HepG2 (cell line): Measurements from ENCODE around the gene SLC25A19. TPM values are rescaled to one million over a fixed set of nuclear protein-coding genes. Genes with fewer than 3 reads are reported as not detected.
A peak's percentile ranks its signal among the peaks of the same experiment; 100 is the strongest.

ENCODE experiments used
- CHD4 ChIP-seq: fragments of 200-600 bp; sonication (generic); IDR thresholded peaks from 2 replicates; pipeline ENCODE4 v1.7.0; 2017; ENCODE audit warnings: mild to moderate bottlenecking, low read length, borderline replicate concordance
- ELF1 ChIP-seq: sonication (generic); formaldehyde crosslinking; IDR thresholded peaks from 2 replicates; pipeline ENCODE4 v1.4.0; 2020; ENCODE audit warnings: missing genetic modification reagents
- KDM6A ChIP-seq: IDR thresholded peaks from 2 replicates; pipeline ENCODE4 v1.6.1; 2016; ENCODE audit warnings: low read depth
- NPAS2 ChIP-seq: sonication (generic); formaldehyde crosslinking; IDR thresholded peaks from 2 replicates; pipeline ENCODE4 v1.8.0; 2022; ENCODE audit warnings: mild to moderate bottlenecking, missing genetic modification reagents, borderline replicate concordance
- SIN3B ChIP-seq: fragments of 150-350 bp; IDR thresholded peaks from 2 replicates; pipeline ENCODE4 v1.6.1; 2014; ENCODE audit warnings: low read length
- STAG1 ChIP-seq: sonication (generic); formaldehyde crosslinking; IDR thresholded peaks from 2 replicates; pipeline ENCODE4 v1.4.0; 2020; ENCODE audit warnings: missing genetic modification reagents
- ZNF12 ChIP-seq: sonication (generic); formaldehyde crosslinking; IDR thresholded peaks from 2 replicates; pipeline ENCODE4 v1.5.0; 2020; ENCODE audit warnings: missing genetic modification reagents
- ZNF225 ChIP-seq: sonication (generic); formaldehyde crosslinking; IDR thresholded peaks from 2 replicates; pipeline ENCODE4 v1.4.0; 2020; ENCODE audit warnings: mild to moderate bottlenecking, missing genetic modification reagents
- ZNF879 ChIP-seq: sonication (generic); formaldehyde crosslinking; IDR thresholded peaks from 2 replicates; pipeline ENCODE4 v1.8.1; 2023; ENCODE audit warnings: missing genetic modification reagents
- polyA plus RNA-seq, 8 experiments: library from polyadenylated mRNA; depleted of rRNA in 3 of 8; stranded (reverse) in 7 of 8; unstranded in 1 of 8; fragments of >200 nt; fragmentation: Illumina TruSeq in 4 of 8; extraction: Trizol in 4 of 8; gene quantifications; 2 replicates each; pipeline versions ENCODE4 v1.2.1 to v1.2.3, GENCODE V29; 2011 to 2016; ENCODE audit warnings: low read depth in 4 of 8, missing spikeins in 1 of 8, mixed read lengths in 1 of 8; ENCODE audit not compliant: insufficient read depth in 1 of 8
- total RNA-seq, 5 experiments: library from RNA; depleted of rRNA; stranded (reverse); fragments of >200 nt; fragmentation: Illumina TruSeq; extraction: Trizol; gene quantifications; 2 replicates each; pipeline ENCODE4 v1.2.3, GENCODE V29; 2016; ENCODE audit warnings: low read depth in 1 of 5
- TF ChIP-seq, protein P1 (sequence below), 2 experiments: sonication (generic) in 1 of 2; formaldehyde crosslinking in 1 of 2; IDR thresholded peaks; 2 replicates each; pipeline versions ENCODE4 v1.6.1 to v1.9.0; 2014 to 2022; ENCODE audit warnings: antibody characterized with exemption in 1 of 2, borderline replicate concordance in 1 of 2, inconsistent platforms in 1 of 2, low read depth in 1 of 2, missing genetic modification reagents in 1 of 2
- TF ChIP-seq, protein P2 (sequence below): sonication (generic); formaldehyde crosslinking; IDR thresholded peaks from 2 replicates; pipeline ENCODE4 v1.5.1; 2020; ENCODE audit warnings: mild to moderate bottlenecking, missing genetic modification reagents, borderline replicate concordance
- TF ChIP-seq, protein P3 (sequence below): sonication (generic); formaldehyde crosslinking; IDR thresholded peaks from 2 replicates; pipeline ENCODE4 v1.5.0; 2020; ENCODE audit warnings: mild to moderate bottlenecking, missing genetic modification reagents, borderline replicate concordance

The SLC25A19 gene
- total and polyA plus RNA-seq, 2 of the 13 experiments (the other 11 are each of a cell fraction or from before 2014, with no cell fraction given) = 24.4 to 41.4 TPM

DNA sequence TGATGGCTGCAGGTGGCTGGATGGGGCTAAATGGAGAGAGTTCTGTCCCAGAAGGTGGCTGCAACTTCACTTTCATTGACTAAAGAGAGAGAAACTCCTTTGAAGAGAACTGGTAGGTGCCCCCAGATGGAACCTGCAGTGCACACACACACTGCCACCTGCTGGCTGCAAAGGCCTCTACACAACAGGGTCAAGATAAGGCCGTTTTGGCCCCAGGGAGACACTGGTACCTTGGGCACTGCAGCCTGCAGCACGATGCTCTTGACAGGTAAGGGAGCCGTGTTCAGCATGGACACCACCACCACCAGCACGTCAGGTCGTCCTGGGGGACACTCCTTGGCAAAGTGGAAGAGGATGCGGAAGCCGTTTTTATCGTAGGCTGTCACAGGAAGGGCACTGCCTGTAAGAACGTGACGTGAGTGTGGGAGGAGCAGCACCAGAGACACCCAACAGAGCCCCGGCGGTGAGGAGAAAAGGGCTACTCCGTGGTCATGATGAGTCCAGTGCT, 50.5 kb downstream of the SLC25A19 start (continued):
- TF ChIP-seq, protein P1, sequence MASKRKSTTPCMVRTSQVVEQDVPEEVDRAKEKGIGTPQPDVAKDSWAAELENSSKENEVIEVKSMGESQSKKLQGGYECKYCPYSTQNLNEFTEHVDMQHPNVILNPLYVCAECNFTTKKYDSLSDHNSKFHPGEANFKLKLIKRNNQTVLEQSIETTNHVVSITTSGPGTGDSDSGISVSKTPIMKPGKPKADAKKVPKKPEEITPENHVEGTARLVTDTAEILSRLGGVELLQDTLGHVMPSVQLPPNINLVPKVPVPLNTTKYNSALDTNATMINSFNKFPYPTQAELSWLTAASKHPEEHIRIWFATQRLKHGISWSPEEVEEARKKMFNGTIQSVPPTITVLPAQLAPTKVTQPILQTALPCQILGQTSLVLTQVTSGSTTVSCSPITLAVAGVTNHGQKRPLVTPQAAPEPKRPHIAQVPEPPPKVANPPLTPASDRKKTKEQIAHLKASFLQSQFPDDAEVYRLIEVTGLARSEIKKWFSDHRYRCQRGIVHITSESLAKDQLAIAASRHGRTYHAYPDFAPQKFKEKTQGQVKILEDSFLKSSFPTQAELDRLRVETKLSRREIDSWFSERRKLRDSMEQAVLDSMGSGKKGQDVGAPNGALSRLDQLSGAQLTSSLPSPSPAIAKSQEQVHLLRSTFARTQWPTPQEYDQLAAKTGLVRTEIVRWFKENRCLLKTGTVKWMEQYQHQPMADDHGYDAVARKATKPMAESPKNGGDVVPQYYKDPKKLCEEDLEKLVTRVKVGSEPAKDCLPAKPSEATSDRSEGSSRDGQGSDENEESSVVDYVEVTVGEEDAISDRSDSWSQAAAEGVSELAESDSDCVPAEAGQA (IDR thresholded peaks at IDR 0.05; ENCODE audit: low read depth) = no peak
- TF ChIP-seq, protein P1 (CRISPR knock-in tag; IDR thresholded peaks at IDR 0.05; ENCODE audit: borderline replicate concordance) = no peak
- no peak for TF ChIP-seq SIN3B
- TF ChIP-seq, protein P2, sequence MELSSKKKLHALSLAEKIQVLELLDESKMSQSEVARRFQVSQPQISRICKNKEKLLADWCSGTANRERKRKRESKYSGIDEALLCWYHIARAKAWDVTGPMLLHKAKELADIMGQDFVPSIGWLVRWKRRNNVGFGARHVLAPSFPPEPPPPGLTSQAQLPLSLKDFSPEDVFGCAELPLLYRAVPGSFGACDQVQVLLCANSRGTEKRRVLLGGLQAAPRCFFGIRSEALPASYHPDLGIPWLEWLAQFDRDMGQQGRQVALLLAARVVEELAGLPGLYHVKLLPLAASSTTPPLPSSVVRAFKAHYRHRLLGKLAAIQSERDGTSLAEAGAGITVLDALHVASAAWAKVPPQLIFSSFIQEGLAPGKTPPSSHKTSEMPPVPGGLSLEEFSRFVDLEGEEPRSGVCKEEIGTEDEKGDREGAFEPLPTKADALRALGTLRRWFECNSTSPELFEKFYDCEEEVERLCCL (CRISPR knock-in tag) = no peak
- no peak for TF ChIP-seq NPAS2 (CRISPR knock-in tag)
- TF ChIP-seq ZNF12 (CRISPR knock-in tag) = no peak
- TF ChIP-seq CHD4 = no peak
- 0 out of 2 replicates have a peak, but pooled peaks have one; percentile 23 for TF ChIP-seq ZNF225
- TF ChIP-seq ELF1 (CRISPR knock-in tag) = no peak
- no peak for TF ChIP-seq ZNF879 (CRISPR knock-in tag)
- TF ChIP-seq, protein P3, sequence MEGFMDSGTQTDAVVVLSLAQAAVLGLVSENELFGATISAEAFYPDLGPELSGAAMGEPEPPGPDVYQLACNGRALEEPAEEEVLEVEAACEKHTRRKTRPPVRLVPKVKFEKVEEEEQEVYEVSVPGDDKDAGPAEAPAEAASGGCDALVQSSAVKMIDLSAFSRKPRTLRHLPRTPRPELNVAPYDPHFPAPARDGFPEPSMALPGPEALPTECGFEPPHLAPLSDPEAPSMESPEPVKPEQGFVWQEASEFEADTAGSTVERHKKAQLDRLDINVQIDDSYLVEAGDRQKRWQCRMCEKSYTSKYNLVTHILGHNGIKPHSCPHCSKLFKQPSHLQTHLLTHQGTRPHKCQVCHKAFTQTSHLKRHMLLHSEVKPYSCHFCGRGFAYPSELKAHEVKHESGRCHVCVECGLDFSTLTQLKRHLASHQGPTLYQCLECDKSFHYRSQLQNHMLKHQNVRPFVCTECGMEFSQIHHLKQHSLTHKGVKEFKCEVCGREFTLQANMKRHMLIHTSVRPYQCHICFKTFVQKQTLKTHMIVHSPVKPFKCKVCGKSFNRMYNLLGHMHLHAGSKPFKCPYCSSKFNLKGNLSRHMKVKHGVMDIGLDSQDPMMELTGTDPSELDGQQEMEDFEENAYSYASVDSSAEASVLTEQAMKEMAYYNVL (CRISPR knock-in tag) = no peak
- TF ChIP-seq KDM6A (CRISPR knock-in tag) = no peak
- peak; percentile 72 for TF ChIP-seq STAG1
